ENCODE measurements around the gene TDRD12. TPM values are rescaled to one million over a fixed set of nuclear protein-coding genes. Genes with fewer than 3 reads are reported as not detected.

Gene TDRD12
- total and polyA plus RNA-seq, 2 of the 13 experiments (the other 11 are each of a cell fraction or from before 2014, with no cell fraction given), result 0.03 to 0.40 TPM

GRCh38 chr19:32830231-32831014, 110.9 kb downstream of the TDRD12 start:
- no TSS peak for BruUV-seq (replicated peaks)
- TF ChIP-seq NCOR1 (IDR thresholded peaks at IDR 0.05; ENCODE audit: borderline replicate concordance, low read length) (no peak), ZNF451 (CRISPR knock-in tag; IDR thresholded peaks at IDR 0.05) (no peak), PHB2 (IDR thresholded peaks at IDR 0.05; ENCODE audit: partially characterized antibody) (no peak), RAD51 (IDR thresholded peaks at IDR 0.05; ENCODE audit: borderline replicate concordance) (no peak), ZNF879 (CRISPR knock-in tag; IDR thresholded peaks at IDR 0.05) (no peak), RXRA (CRISPR knock-in tag; IDR thresholded peaks at IDR 0.05) (no peak), NR0B2 (CRISPR knock-in tag; IDR thresholded peaks at IDR 0.05) (no peak), ZNF275 (CRISPR knock-in tag; IDR thresholded peaks at IDR 0.05; ENCODE audit: borderline replicate concordance) (no peak), ZNF547 (CRISPR knock-in tag; IDR thresholded peaks at IDR 0.05) (no peak), NFYB (CRISPR knock-in tag; IDR thresholded peaks at IDR 0.05) (no peak), ZBTB8A (CRISPR knock-in tag; IDR thresholded peaks at IDR 0.05; ENCODE audit: borderline replicate concordance, low read depth) (no peak), KIAA2018 (CRISPR knock-in tag; IDR thresholded peaks at IDR 0.05; ENCODE audit: borderline replicate concordance) (no peak), ZSCAN20 (CRISPR knock-in tag; IDR thresholded peaks at IDR 0.05; ENCODE audit: borderline replicate concordance) (no peak)

More at GRCh38 chr19:32830231-32831014, 110.9 kb downstream of the TDRD12 start:
- DNase-seq (ENCODE audit: low spot score) (no peak), ATAC-seq (no peak), FAIRE-seq (no peak)
- CTCF ChIA-PET (ENCODE audit: low intra/inter-chr PET ratio, low total read pairs), result no interaction called here
- Histone ChIP-seq H3K4me1 (ENCODE audit: insufficient read depth, low read length) (peaks cover 17% of the 10 kb centered on the region), H3K79me2 (ENCODE audit: insufficient read depth, low read length) (no peaks in the 10 kb centered on the region), H4K20me1 (ENCODE audit: insufficient read depth, low read length) (no peaks in the 10 kb centered on the region), H3K36me3 (replicated peaks in 1 of 2; ENCODE audit: control insufficient read depth in 1 of 2, insufficient read depth in 2 of 2, low read length in 2 of 2) (peaks cover 0 to 1% of the 10 kb centered on the region in 2 experiments; a peak in 1 of 5 replicates), H3K9ac (ENCODE audit: insufficient read depth, low read depth, low read length) (no peak overlapping the region), H3K27ac (ENCODE audit: extremely low read length, insufficient read depth, low read length) (no peak overlapping the region), H3K27me3 (ENCODE audit: control insufficient read depth in 1 of 2, insufficient read depth in 2 of 2, low read length in 2 of 2) (no peaks in the 10 kb centered on the region), H2AFZ (ENCODE audit: low read length) (no peak overlapping the region), H3K4me3 (replicated peaks in 1 of 3; ENCODE audit: insufficient read depth in 1 of 3, low read depth in 2 of 3, low read length in 3 of 3) (no peak overlapping the region), H3K4me2 (ENCODE audit: low read depth, low read length) (no peak overlapping the region), H3K9me3 (ENCODE audit: low read length) (no peaks in the 10 kb centered on the region)
- POLR2A ChIA-PET, result no interaction called here
- WGBS (ENCODE audit: low lambda C conversion rate), result 87% methylated on average over 8 of the region's 8 CpGs
- in situ Hi-C loops (cut with HindIII; ENCODE audit: extremely low pct_ligation_motif_present, low pct_unique_long_range_greater_than_20kb) (no loop called here), intact Hi-C loops (cut with micrococcal nuclease; ENCODE audit: unreplicated experiment) (loop anchor here (1.0 kb wide), 1 partner anchor 40 kb away; no protein-coding TSS in a partner anchor)

Measured in HepG2 (cell line).